ENCODE data around the gene L2HGDH. TPM values are rescaled to one million over a fixed set of nuclear protein-coding genes. Genes with fewer than 3 reads are reported as not detected.
A peak's percentile ranks its signal among the peaks of the same experiment; 100 is the strongest.

Gene L2HGDH
- total RNA-seq, 4 donors from 2014 or later = 2.0 to 16.2 (median 3.9) TPM

GRCh38 chr14:50335389-50335788 lies 23.4 kb upstream of the L2HGDH start:
- H3K27me3 ChIP-seq = no peaks in the 10 kb centered on the region
- no peaks in the 10 kb centered on the region for H3K9me3 ChIP-seq
- WGBS, 2 donors = 9 to 17% methylated on average over 7 of the region's 7 CpGs
- peak overlapping the region; percentile 51 to 90 (median 80) for H3K27ac ChIP-seq
- H3K36me3 ChIP-seq = peaks cover 0 to 20% (median 0%) of the 10 kb centered on the region in 3 donors
- TF ChIP-seq EP300 (IDR thresholded peaks at IDR 0.05) (peak in 1 of 2 donors; percentile 79), POLR2A (IDR thresholded peaks at IDR 0.05) (peak in 1 of 2 donors; percentile 47), CTCF (IDR thresholded peaks at IDR 0.05) (peak in 3 of 5 experiments; percentile 7 to 49 (median 40))
- H3K4me1 ChIP-seq = peaks cover 0 to 29% (median 14%) of the 10 kb centered on the region in 4 donors
- DNase-seq (ENCODE audit: low spot score in 2 of 2) = peak; percentile 48 to 69
- no peak overlapping the region for H3K4me3 ChIP-seq

GRCh38 chr14:50334211-50334610 lies 22.2 kb upstream of the L2HGDH start:
- WGBS, 2 donors = 92 to 94% methylated on average over 8 of the region's 8 CpGs
- Histone ChIP-seq H3K36me3 (peaks cover 0 to 29% (median 0%) of the 10 kb centered on the region in 3 donors), H3K27me3 (no peaks in the 10 kb centered on the region), H3K9me3 (no peaks in the 10 kb centered on the region), H3K27ac (peak overlapping the region in 1 of 4 donors; percentile 88), H3K4me1 (peaks cover 0 to 29% (median 14%) of the 10 kb centered on the region in 4 donors), H3K4me3 (no peak overlapping the region)
- no peak for DNase-seq (ENCODE audit: low spot score in 2 of 2)
- TF ChIP-seq POLR2A (IDR thresholded peaks at IDR 0.05) (no peak), CTCF (IDR thresholded peaks at IDR 0.05) (no peak), EP300 (IDR thresholded peaks at IDR 0.05) (no peak)

- H3K9me3 ChIP-seq = no peaks in the 10 kb centered on the region
- no peak for DNase-seq (ENCODE audit: low spot score in 2 of 2)
- no peak overlapping the region for H3K4me3 ChIP-seq
- TF ChIP-seq CTCF (IDR thresholded peaks at IDR 0.05) (no peak), EP300 (IDR thresholded peaks at IDR 0.05) (peak in 1 of 2 donors; percentile 43)
- H3K4me1 ChIP-seq = peaks cover 0 to 29% (median 14%) of the 10 kb centered on the region in 4 donors
- peaks cover 0 to 25% (median 0%) of the 10 kb centered on the region in 3 donors for H3K36me3 ChIP-seq
- peak overlapping the region in 1 of 4 donors; percentile 8 for H3K27ac ChIP-seq
- WGBS, 2 donors = 68 to 75% methylated on average over 3 of the region's 3 CpGs
- H3K27me3 ChIP-seq = no peaks in the 10 kb centered on the region
Measured at GRCh38 chr14:50333014-50333509, 21.0 kb upstream of the L2HGDH start.

GRCh38 chr14:50331596-50331995 lies 19.6 kb upstream of the L2HGDH start:
- DNase-seq (ENCODE audit: low spot score in 2 of 2) = no peak
- Histone ChIP-seq H3K36me3 (peaks cover 0 to 31% (median 0%) of the 10 kb centered on the region in 3 donors), H3K4me1 (peaks cover 0 to 25% (median 12%) of the 10 kb centered on the region in 4 donors), H3K4me3 (no peak overlapping the region), H3K27me3 (no peaks in the 10 kb centered on the region), H3K9me3 (no peaks in the 10 kb centered on the region), H3K27ac (peak overlapping the region in 1 of 4 donors; percentile 35)
- TF ChIP-seq EP300 (IDR thresholded peaks at IDR 0.05) (no peak), POLR2A (IDR thresholded peaks at IDR 0.05) (no peak)

- Histone ChIP-seq H3K4me3 (peak overlapping the region in 3 of 4 donors; percentile 17 to 33 (median 27)), H3K36me3 (peaks cover 0 to 20% (median 0%) of the 10 kb centered on the region in 3 donors), H3K27me3 (no peaks in the 10 kb centered on the region), H3K4me1 (peaks cover 0 to 40% (median 10%) of the 10 kb centered on the region in 4 donors), H3K9me3 (no peaks in the 10 kb centered on the region), H3K27ac (peak overlapping the region; percentile 60 to 84 (median 78))
- DNase-seq (ENCODE audit: low spot score in 2 of 2) = peak in 1 of 2 donors; percentile 78
- peak; percentile 83 to 88 (median 85) for TF ChIP-seq CTCF (IDR thresholded peaks at IDR 0.05)
- TF ChIP-seq POLR2A (IDR thresholded peaks at IDR 0.05) = peak in 1 of 2 donors; percentile 37
- peak; percentile 37 to 71 for TF ChIP-seq EP300 (IDR thresholded peaks at IDR 0.05)
- WGBS, 2 donors = 1 to 2% methylated on average over 9 of the region's 9 CpGs
Measured at GRCh38 chr14:50321009-50321660, 9.1 kb upstream of the L2HGDH start.
